HG03060 (cell line): ENCODE data around the gene RPS15.
A peak's percentile ranks its signal among the peaks of the same experiment; 100 is the strongest.

Experiments
- ATAC-seq: cut with Tn5 transposase; IDR thresholded peaks from one replicate; pipeline ENCODE4 v1.9.1; 2021; ENCODE audit warnings: low read depth, moderate number of reproducible peaks; ENCODE audit not compliant: unreplicated experiment

Gene RPS15

DNA sequence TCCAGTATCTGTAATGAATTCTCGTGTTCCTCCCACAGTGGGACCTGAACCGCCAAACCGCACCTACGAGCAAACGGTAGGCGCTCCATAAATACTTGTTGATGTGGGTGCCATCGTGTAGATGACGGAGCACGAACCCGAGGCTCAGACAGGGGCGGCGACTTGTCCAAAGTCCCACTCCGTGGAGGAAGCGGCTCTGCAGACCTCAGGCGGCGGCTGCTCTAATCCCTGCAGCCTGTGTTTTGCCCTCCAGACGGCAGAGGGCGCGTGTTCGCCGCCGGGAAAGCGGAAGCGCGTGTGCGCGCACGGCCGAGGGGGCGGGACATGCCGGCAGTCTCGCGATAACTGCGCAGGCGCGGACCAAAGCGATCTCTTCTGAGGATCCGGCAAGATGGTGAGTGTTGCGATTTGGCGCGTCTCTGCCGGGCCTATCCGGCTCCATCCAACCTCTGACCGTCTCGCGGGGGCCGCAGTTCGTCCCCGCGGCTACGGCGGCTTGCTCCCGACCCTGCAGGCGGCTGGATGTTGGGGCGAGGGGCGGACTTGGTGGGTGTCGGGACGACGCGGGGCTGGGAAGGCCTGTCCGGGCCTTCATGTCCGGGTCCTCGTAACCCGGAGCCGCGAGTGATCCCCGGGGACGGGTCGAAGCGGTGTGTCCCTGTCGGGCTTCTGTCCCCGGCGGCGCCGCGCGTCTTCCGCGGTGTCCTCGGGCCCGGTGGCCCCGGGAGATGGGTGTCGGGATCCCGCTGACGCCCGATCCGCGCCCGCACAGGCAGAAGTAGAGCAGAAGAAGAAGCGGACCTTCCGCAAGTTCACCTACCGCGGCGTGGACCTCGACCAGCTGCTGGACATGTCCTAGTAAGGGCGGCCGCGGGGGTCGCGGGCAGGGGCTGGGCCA is at the start of gene RPS15:
Gene RPS15, plus strand, starts transcription at position 362 of the 898 bp plus-strand sequence. Its CDS starts 30 bp downstream, at position 392.
- peak; percentile 75 for ATAC-seq

DNA sequence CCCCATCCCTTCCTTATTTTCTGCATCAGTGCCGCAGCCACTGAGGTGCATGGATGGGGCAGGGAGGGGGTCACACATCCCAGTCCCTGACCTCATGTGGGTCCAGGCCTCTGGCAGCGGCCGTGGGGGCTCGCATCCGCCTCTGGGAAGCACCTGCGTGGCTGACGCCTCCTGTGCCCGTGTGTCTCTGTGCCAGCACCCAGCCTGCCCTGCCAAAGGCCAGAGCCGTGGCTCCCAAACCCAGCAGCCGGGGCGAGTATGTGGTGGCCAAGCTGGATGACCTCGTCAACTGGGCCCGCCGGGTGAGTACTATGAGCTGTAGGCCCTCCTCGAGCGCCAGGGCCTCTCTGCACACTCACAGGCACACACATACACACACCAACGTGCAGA is 49.6 kb upstream of the RPS15 start:
- no peak for ATAC-seq

DNA sequence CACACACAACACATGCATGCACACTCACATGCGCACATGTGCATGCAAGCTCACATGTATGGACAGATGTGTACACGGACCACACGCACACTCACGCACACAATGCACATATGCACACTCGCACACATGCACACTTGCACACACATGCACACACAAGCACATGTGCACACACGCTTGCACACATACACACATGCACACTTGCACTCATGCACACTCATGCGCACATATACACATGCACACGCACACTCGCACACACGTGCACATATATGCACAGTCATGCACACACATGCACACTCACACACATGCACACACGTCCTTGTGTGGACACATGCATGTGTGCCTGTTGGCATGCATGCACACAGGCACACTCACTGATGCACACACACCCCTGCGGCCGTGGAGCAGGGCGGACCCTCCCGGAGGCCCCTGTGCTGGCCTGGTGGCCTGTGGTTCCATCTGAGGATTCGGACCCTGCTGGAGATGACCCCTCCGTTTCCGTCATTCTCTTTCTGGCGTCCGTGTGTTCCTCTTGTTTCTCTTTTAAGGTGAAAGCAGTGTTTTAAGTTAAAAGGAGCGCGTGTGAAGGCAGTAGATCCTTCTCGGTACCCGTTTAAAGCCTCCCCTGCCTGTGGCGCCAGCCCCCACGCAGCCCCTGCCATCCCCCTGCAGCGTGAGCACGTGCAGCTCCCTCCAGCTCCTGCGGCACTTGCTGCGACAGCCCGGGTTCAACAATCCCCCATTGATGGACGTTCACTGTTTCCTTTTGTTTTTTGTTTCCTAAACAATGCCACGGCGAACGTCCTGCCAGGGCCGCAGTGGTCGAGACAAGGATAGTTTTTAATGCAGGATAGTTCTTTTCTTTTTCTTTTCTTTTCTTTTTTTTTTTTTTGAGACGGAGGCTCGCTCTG is 48.9 kb upstream of the RPS15 start:
- ATAC-seq = no peak

DNA sequence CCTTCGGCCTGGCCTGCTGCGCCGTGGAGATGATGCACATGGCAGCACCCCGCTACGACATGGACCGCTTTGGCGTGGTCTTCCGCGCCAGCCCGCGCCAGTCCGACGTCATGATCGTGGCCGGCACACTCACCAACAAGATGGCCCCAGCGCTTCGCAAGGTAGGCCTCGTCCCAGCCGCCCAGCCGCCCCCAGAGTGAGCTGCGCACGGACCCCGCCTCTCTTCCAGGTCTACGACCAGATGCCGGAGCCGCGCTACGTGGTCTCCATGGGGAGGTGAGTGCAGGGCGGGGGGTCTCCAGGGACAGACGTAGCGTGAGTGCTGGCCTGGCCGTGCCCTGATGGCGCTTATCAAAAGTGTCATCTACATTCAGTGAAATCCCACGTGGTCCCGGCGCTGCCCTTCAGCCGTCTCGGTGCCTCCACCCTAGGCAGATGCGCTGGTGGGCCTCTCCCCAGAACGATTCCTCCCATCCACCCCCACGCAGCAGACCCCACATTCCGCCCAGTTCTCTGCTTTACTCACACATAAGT is 47.2 kb upstream of the RPS15 start:
- no peak for ATAC-seq

DNA sequence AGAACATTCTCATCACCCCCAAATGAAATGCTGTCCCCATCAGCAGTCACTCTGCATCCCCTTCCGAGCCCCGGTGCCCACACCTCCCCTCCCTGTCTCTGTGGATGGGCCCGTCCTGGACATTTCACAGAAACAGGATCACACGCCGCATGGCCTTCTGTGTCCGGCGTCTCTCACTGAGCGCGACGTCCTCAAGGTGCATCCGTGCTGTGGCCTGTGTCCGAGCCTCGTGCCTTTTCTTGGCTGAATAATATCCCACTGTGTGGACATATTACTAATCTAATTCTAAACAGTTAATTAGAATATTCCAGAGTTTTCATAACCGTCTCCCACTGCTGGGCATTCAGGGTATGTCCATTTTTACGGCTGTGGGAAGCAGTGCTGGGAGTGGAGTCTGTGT is 45.8 kb upstream of the RPS15 start:
- ATAC-seq = no peak

DNA sequence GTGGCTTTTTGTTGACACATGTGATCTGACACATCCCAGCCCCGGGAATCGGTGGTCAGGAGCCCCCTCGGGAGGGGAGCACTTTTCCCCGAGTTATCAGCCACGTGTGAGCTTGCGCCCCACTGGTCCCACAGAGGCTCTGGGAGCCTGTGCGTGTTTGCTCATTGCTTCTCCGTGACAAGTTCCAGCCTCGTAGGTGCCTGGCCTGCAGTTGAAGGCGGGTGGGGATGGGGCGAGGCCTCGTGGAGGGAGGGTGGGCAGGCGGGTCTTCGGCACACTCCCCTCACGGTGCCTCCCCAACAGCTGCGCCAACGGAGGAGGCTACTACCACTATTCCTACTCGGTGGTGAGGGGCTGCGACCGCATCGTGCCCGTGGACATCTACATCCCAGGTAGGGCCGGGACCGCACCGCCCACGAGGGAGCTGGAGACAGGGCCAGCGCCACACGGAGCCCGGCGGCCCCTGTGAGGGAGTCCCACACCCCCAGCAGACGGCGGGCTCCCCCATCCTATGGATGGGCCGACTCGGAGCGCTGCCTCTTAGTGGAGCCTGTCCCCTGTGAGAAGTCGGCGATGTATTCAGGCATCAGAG is 45.2 kb upstream of the RPS15 start:
- no peak for ATAC-seq

DNA sequence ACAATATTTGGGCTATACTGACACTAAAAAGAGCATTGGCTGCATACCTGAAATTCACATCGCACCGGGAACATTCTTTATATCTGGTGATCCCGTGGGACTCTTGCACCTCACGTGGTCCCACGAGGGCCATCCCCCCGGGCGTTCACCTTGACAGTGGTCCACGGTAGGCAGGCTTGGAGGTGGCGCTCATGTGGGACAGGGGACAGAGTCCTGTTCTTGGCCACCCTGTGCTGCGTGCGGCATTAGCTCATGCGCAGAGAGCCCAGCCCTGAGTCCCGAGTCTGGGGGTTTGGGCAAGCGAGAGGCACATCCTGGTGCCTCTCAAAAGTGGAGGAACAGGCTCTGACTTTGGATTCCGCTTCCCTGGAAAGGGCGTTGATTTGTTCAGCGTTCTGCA is 44.4 kb upstream of the RPS15 start:
- ATAC-seq = no peak

DNA sequence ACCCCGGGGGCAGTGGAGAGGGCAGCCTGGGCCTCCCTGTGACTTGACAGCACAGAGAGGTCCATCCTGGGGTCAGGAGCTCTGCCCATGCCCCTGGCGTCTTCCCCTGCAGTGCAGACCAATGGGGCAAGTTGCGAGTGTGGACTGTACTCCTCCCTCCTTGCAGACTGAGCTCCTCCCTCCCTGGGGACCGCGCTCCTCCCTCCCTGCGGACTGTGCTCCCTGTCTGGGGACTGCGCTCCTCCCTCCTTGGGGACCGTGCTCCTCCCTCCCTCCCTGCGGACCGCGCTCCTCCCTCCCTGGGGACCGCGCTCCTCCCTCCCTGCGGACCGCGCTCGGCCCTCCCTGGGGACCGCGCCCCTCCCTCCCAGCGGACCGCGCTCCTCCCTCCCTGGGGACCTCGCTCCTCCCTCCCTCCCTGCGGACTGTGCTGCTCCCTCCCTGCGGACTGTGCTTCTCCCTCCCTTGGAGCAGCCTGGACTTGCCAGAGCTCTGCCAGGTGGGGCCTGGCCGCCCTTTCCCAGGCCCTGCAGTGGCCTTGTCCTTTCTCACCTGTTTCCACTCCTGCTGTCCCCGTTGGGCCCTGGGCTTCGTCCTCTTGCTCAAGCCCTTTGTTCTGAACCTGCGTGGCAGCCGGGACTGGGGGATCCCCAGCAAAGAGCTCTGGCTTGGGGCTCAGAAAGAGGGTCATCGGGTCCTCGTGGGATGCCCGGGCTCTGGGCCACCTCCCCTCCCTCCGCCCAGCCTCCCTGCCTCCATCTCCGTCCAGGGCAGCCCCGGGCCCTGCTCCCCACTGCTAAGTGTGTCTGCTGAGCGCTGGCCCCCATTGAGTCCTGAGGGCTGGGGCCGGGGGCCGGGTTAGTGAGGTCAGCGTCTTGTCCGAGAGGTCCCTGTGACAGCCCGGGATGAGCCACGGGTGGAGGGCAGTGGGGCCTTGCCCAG is 43.7 kb upstream of the RPS15 start:
- ATAC-seq = no peak

DNA sequence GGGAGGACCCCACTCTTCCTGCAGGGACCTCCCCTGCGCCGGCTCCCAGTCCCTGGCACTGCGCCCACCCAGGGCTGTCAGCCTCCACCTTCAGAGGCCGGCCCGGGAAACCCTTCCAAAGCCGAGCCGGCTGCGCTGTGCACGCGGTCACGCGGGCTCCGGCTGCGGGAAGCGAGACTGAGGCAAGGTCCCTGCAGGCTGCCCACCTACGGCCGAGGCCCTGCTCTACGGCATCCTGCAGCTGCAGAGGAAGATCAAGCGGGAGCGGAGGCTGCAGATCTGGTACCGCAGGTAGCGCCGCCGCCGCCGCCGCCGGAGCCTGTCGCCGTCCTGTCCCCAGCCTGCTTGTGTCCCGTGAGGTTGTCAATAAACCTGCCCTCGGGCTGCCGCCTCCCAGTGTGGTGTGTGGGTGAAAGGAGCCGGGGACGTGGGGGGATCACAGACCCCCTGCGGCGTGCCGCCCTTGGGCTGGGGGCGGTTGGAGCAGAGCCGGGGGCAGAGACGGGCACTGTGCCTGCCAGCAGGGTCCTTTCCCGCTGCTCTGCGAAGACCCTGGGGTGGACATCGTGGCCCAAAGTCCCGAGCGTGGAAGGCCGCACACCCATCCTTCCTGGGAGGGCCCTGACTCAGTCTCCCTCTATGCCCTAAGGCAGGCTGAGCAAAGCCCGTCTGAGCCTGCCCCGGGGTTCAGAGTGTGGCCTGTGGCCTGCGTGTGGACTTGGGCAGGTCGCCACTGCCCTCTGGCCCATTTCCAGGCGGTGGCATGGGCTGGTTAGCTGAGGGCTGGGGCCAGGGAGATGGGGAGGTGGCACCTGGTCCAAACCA is 42.8 kb upstream of the RPS15 start:
- no peak for ATAC-seq

DNA sequence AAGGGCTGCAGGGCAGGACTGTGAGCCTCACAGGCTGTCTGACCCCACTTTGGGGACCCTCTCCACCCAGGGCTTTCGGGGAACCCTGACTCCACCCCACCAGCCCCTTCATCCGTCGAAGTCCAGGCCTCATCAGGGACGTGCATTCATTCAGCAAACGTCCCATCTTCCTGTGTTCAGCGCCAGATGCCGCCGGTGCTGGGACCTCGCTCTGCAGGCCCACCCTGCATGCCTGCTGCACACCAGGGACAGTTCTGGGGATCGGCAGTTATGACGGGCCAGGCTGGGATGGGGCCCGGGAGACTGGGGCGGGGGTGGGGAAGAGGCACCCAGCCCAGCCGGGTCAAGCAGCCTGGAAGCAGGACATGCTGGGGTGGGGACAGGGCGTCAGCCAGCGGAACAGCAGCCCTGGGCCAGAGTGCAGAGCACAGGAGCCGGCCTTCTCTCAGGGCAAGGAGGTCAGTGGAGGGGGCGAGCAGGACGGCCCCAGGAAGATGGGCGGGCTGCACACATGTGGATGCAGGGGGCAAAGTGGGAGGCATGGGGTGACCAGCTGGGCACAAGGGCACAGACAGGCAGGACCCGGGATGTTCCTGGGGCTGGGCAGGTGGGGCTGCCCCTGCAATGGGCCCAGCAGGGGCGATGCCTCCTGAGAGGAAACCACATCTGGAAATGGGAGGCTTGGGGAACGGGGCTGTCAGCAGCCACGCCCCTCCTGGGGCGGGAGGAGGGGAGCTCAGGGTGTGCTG is 42.0 kb upstream of the RPS15 start:
- ATAC-seq = no peak

DNA sequence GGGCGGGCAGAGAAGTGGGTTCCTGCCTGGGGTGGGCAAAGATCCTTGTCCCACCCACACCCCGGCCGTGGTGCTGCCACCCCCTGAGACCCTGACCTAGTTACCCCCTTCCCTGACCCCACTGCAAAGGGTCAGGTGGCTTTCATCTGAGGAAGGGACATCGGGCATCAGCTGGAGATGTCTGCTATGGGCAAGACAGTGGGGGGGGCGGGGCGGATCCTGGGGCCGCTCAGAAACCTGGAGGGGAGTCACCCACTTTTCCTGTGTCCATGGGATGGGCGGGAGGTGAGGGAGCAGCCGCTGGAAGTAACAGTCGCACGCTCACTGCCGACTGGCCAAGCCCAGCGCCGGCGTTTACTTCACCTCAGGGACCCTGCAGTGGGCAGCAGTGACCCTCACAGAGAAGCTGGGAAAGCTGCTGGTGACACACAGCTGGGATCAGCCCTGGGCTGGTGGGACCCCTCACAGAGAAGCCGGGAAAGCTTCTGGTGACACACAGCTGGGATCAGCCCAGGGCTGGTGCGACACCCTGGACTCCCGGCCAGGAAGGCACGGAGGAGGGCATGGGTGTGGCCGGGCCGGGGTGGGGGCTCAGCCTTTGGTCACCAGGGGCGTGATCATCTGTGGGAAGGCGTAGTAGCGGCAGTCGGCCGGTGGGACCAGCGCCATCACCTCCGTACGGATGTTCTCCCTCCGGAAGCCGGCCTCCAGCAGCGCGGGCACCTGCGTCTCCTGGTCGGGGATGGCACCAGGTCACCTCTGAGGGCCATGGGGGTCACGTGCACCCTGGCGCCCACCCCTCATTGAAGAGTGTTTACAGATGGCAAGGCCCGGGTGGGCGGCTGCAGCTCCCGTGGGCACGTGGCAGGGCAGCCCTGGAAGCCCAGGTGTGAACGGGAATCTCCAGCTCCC is 41.2 kb upstream of the RPS15 start:
- ATAC-seq = no peak

DNA sequence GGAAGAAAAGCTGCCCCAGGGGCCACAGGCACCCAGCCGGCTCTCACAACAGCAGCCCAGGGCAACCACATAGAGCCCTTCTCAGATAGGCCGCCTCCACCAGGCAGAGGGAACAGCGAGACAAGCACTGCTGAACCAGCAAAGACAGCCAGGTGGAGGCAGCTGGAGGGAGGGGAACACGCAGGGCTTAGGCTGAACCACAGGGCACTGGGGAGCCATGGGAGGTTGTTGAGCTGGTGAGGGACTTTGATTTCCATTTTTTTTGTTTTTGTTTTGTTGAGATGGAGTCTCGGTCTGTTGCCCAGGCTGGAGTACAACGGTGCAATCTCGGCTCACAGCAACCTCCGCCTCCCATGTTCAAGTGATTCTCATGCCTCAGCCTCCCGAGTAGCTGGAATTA is 40.4 kb upstream of the RPS15 start:
- no peak for ATAC-seq

DNA sequence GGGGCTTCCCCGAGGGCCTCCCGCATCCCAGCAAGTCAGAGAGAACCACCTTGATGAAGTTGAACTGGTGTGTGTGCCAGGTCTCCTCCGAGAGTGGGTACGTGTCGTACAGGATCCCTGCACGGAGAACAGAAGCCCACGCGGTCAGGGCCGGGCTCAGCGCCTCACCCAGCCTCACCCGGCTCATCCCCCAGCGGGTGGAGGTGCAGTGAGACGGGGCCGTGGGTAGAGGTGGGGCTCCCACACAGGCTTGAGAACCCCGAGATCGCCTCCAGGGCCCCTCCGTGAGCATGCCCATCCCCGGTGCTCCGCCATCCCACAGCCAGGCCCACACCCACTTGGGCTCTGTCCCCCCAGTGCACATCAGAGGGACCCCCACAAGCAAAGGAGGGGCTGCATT is 39.1 kb upstream of the RPS15 start:
- ATAC-seq = no peak

DNA sequence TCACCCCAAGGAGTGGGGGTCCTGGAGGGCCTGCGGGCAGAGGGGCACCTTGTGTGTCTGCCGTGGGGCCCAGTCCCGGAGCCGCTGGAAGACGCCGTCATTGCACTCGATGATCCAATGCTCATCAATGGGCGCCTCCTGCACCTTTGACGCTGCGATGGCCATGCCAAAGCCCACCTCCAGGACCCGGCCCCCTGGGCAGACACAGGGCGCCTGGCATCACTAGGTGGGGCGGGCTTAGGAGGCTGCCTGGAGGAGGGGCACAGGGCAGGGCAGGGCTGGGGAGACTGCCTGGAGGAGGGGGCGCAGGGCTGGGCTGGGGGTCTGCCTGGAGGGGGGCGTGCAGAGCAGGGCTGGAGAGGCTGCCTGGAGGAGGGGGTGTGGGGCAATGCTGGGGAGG is 38.5 kb upstream of the RPS15 start:
- ATAC-seq = no peak

DNA sequence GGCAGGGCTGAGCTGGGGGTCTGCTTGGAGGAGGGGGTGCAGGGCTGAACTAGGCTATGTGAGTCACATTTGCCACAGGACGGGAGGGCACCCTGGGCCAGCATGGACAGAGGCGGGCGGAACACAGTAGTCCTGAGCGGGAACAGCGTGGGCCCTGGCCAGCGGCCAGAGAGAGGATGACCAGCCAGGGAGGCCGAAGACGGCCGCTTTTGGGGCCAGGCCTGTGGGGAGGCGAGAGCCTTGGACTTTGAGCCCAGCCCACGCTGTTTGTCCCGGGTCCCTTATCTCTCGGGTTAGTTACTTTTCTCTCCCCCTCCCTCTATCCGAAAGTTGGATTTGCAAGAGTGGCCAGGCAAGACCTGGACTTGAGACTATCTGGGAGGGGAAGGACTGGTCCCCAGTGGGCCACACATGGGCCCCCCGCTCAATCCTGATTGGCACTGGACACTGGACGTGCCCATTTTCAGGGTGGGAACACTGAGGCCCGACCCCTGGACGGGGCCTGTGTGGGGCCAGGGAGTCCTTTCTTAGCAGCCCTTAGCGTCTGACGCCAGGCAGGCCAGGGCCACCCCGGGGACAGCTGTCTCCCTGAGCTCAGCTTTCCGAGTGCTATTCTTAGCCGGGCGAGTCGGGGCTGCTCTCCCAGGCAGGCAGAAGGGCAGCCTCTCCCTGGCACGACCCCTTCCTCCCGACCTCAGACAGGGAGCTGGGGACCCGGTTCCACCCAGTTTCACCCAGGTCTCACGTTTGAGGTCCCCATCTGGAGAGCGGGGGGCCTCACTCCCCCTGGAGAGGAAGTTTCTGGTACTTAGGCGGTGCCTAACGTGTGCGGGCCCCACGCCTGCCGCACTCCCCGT is 37.7 kb upstream of the RPS15 start:
- ATAC-seq = no peak

DNA sequence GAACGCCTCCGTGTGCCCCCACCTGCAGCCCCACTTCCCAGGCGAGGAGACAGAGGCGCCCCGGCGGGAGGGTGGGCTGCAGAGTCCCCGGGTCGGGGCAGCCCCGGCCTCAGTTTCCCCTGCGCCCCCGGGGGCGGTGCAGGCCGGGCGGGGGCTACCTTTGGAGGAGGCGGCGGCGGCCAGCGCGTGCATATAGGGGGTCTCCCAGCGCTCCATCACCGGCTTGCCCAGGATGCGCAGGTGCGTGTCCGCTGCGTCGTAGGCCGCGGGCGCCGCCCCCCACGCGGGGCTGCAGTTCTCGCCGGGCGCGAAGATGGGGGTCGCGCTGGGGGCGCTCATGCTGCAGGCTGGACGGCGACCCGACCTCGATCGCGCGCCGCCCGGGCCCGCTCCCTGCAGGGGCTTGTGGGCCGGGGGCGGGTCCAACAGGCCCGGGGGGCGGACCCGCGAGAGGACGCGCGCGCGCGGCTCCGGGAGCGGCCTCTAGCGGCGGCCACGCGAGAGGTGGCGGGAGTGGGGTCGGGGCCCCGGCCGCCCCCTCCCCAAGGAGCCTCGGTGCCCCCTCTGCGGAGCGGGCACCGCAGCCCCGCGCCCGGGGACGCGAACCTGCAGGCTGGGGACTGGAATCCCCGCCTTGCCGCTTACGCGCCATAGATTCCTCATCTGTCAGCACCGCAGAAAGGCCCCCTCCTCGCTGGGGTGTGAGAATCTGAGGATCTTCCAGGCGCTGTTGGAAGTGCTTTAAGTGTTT is 36.9 kb upstream of the RPS15 start, which contains the start of gene GAMT:
Gene GAMT, minus strand, starts transcription at position 405 of the 751 bp plus-strand sequence. Its CDS starts 66 bp downstream, at position 339.
- no peak for ATAC-seq
